ENCODE results near the gene ACTRT2. TPM values are rescaled to one million over a fixed set of nuclear protein-coding genes. Genes with fewer than 3 reads are reported as not detected.

The ACTRT2 gene
- total RNA-seq, 4 donors from 2014 or later = not detected

DNA sequence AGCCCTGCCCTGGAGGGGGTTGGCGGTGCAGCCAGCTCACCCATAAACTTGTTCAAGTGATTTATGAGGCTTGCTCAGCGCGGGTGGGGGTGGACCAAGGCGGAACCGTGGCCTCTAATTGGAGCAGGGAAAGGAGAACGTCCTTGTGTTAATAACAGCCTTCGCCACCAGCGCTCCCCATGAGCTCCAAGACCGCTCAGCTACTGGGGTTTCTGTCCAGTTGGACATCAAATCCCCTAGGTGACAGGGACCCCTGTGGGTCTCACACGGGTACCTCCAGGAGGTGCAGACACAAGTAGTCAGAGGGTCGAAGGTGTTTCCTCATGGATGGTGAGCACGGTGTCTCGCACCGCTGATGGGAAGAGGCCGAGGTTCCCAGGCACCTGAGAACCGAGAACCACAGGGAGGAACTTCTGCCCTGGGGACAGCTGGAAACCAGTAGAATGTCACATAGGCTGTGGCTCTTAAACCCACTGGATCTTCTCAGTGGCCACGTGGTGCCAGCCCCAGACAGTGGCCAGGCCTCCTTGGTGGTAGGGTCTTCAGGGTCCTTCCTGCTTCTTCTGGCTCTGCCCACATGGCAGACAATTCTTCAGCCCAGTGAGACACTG, 3.7 kb upstream of the ACTRT2 start:
- TF ChIP-seq POLR2A (IDR thresholded peaks at IDR 0.05) = no peak
- no peak for TF ChIP-seq EP300 (IDR thresholded peaks at IDR 0.05)
- no peak for TF ChIP-seq POLR2AphosphoS5 (IDR thresholded peaks at IDR 0.05)
- TF ChIP-seq, protein P1, sequence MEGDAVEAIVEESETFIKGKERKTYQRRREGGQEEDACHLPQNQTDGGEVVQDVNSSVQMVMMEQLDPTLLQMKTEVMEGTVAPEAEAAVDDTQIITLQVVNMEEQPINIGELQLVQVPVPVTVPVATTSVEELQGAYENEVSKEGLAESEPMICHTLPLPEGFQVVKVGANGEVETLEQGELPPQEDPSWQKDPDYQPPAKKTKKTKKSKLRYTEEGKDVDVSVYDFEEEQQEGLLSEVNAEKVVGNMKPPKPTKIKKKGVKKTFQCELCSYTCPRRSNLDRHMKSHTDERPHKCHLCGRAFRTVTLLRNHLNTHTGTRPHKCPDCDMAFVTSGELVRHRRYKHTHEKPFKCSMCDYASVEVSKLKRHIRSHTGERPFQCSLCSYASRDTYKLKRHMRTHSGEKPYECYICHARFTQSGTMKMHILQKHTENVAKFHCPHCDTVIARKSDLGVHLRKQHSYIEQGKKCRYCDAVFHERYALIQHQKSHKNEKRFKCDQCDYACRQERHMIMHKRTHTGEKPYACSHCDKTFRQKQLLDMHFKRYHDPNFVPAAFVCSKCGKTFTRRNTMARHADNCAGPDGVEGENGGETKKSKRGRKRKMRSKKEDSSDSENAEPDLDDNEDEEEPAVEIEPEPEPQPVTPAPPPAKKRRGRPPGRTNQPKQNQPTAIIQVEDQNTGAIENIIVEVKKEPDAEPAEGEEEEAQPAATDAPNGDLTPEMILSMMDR (IDR thresholded peaks at IDR 0.05) = no peak
- peak in 1 of 2 donors; percentile 47 for DNase-seq (ENCODE audit: low spot score in 2 of 2)

DNA sequence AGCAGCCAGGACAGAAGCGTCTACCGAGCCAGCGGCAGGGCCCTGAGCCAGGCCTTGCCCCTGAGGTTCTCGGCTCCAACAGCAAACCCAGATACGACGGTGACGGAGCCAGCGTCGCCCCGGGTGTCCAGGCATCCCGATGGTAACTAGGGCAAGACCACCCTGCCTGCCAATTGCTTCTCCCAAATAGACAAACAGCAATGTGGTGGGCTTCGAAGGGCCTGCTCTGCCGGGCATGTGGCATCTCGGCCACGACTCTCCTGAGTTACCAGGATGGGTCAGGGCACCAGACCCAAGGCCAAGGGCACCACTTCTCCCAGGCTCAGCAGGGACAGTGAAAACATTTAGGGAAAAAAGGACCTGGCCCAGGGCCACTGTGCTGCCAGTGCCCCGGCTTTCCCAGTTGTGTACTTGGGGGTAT, 3.2 kb upstream of the ACTRT2 start:
- DNase-seq (ENCODE audit: low spot score in 2 of 2) = peak in 1 of 2 donors; percentile 58
- TF ChIP-seq, protein P1 (IDR thresholded peaks at IDR 0.05) = no peak
- TF ChIP-seq EP300 (IDR thresholded peaks at IDR 0.05) = no peak
- no peak for TF ChIP-seq POLR2AphosphoS5 (IDR thresholded peaks at IDR 0.05)
- WGBS = 90% methylated on average over 13 of the region's 16 CpGs
- Histone ChIP-seq H3K27ac (no peak overlapping the region), H3K4me3 (no peak overlapping the region), H3K27me3 (peaks cover 77% of the 10 kb centered on the region), H3K9me3 (no peaks in the 10 kb centered on the region), H3K4me1 (no peaks in the 10 kb centered on the region), H3K36me3 (no peaks in the 10 kb centered on the region)

More for the DNA sequence above, 3.7 kb upstream of the ACTRT2 start:
- H3K4me3 ChIP-seq = no peak overlapping the region
- H3K9me3 ChIP-seq = no peaks in the 10 kb centered on the region
- H3K27ac ChIP-seq = no peak overlapping the region
- no peaks in the 10 kb centered on the region for H3K4me1 ChIP-seq
- H3K27me3 ChIP-seq = peaks cover 82% of the 10 kb centered on the region
- WGBS = 90% methylated on average over 7 of the region's 17 CpGs
- no peaks in the 10 kb centered on the region for H3K36me3 ChIP-seq

DNA sequence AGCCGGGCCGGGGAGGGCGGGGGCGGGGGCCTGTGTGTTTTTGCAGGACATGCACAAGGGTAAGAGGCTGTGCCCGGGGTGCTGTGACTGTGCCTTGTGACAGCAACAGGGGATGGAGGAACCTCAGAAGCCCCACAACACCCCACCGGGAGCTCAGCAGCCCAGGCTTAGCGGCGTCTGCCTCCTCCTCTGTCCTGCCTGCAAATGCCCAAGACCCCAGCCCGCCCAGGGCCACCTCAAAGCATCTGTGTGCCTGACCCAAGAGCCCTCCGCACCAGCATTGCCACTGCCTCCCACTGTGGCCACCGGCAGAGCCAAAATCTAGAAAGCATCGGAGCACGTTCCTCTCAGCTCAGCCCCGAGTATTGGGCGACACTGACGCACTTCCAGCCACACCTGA, 2.7 kb upstream of the ACTRT2 start:
- Histone ChIP-seq H3K27me3 (peaks cover 72% of the 10 kb centered on the region), H3K36me3 (no peaks in the 10 kb centered on the region), H3K9me3 (no peaks in the 10 kb centered on the region), H3K4me1 (no peaks in the 10 kb centered on the region), H3K4me3 (no peak overlapping the region), H3K27ac (no peak overlapping the region)
- peak in 1 of 2 donors; percentile 35 for DNase-seq (ENCODE audit: low spot score in 2 of 2)
- 95% methylated on average over 10 of the region's 16 CpGs for WGBS
- TF ChIP-seq POLR2A (IDR thresholded peaks at IDR 0.05) = no peak
- no peak for TF ChIP-seq EP300 (IDR thresholded peaks at IDR 0.05)
- TF ChIP-seq, protein P1 (IDR thresholded peaks at IDR 0.05) = no peak
- TF ChIP-seq POLR2AphosphoS5 (IDR thresholded peaks at IDR 0.05) = no peak

DNA sequence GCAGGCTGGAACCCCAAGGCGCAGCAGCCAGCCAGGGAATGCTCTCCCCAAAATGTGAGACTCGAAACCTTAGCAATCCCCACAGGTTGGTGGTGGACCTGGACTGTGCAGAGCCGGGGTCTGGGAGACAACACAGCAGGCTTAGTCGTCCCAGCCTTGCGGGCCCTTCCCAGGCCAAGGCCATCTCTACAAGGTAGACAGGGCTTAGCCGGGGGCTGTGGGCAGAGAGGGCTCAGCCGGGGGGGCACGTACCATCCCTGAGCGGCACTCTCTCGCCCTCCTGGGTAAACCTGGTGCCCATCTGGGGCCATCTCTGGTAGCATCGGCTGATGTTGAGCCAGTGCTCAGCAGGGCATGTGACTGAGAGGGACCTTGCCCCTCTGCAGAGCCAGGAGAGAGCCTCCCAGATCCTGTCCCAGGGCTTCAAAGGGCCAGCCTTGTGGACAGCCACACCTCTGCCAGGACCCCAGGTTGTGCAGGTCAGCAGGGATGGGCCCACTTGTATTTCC, 2.2 kb upstream of the ACTRT2 start:
- no CpG with 5 or more reads among the region's 11 CpGs for WGBS
- Histone ChIP-seq H3K4me3 (no peak overlapping the region), H3K27ac (no peak overlapping the region), H3K4me1 (no peaks in the 10 kb centered on the region), H3K36me3 (no peaks in the 10 kb centered on the region), H3K27me3 (peaks cover 67% of the 10 kb centered on the region), H3K9me3 (no peaks in the 10 kb centered on the region)
- DNase-seq (ENCODE audit: low spot score in 2 of 2) = no peak
- TF ChIP-seq POLR2A (IDR thresholded peaks at IDR 0.05) (no peak), POLR2AphosphoS5 (IDR thresholded peaks at IDR 0.05) (no peak), EP300 (IDR thresholded peaks at IDR 0.05) (no peak)
- TF ChIP-seq, protein P1 (IDR thresholded peaks at IDR 0.05) = no peak

DNA sequence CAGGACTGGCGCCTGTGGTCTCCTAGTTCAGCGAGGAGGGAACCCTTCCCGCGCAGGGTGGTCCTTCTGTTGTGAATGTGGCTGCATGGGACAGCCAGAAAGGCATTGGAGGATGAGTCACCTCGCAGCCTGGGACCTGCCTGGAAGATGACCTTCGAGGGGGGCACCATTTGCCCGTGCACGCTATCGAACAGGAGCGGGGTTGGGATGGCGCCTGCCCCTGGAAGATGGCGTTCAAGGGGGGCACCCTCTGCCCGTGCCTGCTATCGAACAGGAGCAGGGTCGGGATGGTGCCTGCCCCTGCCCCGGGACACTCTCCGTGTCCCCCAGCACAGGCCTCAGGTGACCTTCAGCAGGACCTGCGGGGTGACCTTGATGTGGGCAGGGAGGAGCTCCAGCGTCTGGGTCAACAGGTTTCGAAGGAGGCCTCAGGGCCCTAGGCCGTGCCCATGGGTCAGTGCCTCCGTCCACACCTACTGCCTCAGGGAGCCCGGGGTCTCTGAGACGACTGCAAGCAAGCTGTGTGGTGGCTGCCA, 1.7 kb upstream of the ACTRT2 start:
- H3K36me3 ChIP-seq = no peaks in the 10 kb centered on the region
- no peak overlapping the region for H3K4me3 ChIP-seq
- WGBS = 96% methylated on average over 4 of the region's 24 CpGs
- TF ChIP-seq POLR2A (IDR thresholded peaks at IDR 0.05) (no peak), EP300 (IDR thresholded peaks at IDR 0.05) (no peak), POLR2AphosphoS5 (IDR thresholded peaks at IDR 0.05) (no peak)
- TF ChIP-seq, protein P1 (IDR thresholded peaks at IDR 0.05) = no peak
- H3K9me3 ChIP-seq = no peaks in the 10 kb centered on the region
- DNase-seq (ENCODE audit: low spot score in 2 of 2) = peak in 1 of 2 donors; percentile 75
- H3K27ac ChIP-seq = no peak overlapping the region
- no peaks in the 10 kb centered on the region for H3K4me1 ChIP-seq
- peaks cover 66% of the 10 kb centered on the region for H3K27me3 ChIP-seq

Measured in suprapubic skin (tissue), 4 donors.